Ramos (cell line): Measurements from ENCODE around the gene NAV2.
"Not testable (repeated sequence)": the region's sequence is repeated elsewhere in the genome, so short reads cannot be mapped to it uniquely, and the experiment has no call there.

Experiments used
- in situ Hi-C: fragments of 300-500 bp; cut with MboI; formaldehyde crosslinking; loops from one replicate; pipeline ENCODE4 v1.14.3; 2022; ENCODE audit warnings: low sequenced_read_pairs; ENCODE audit not compliant: unreplicated experiment

NAV2 gene

GRCh38 chr11:19873730-19874129 lies 161.1 kb downstream of the NAV2 start:
- in situ Hi-C loops = no loop called here

- in situ Hi-C loops = no loop called here
These were observed 161.6 kb downstream of the NAV2 start for GRCh38 chr11:19874266-19874665.

DNA sequence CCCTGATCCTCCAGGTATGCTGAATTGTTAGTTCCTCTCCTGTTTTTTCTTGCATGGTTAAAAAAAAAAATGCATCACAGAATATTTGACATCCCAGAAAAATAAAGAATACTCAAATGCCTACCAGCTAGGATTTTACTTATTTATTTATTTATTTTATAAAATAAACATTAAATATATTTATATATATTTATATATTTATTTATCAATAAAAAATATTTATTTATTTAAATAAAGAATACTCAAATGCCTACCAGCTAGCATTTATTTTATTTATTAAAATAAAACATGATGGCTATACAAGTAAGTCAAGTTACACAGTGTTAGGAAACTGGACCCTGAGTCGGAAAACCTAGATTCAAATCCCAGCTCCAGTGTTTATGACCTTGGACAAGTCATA lies 164.1 kb downstream of the NAV2 start:
- in situ Hi-C loops = no loop called here

GRCh38 chr11:19878520-19878919 lies 165.9 kb downstream of the NAV2 start:
- in situ Hi-C loops = no loop called here

GRCh38 chr11:19879307-19880087 lies 166.9 kb downstream of the NAV2 start:
- in situ Hi-C loops = no loop called here

GRCh38 chr11:19880088-19880345 lies 167.4 kb downstream of the NAV2 start:
- in situ Hi-C loops = no loop called here

GRCh38 chr11:19881177-19881576 lies 168.5 kb downstream of the NAV2 start:
- in situ Hi-C loops = no loop called here

- in situ Hi-C loops = no loop called here
These were observed 169.7 kb downstream of the NAV2 start for GRCh38 chr11:19882356-19882755.

GRCh38 chr11:19886498-19886897 lies 173.9 kb downstream of the NAV2 start:
- in situ Hi-C loops = no loop called here

DNA sequence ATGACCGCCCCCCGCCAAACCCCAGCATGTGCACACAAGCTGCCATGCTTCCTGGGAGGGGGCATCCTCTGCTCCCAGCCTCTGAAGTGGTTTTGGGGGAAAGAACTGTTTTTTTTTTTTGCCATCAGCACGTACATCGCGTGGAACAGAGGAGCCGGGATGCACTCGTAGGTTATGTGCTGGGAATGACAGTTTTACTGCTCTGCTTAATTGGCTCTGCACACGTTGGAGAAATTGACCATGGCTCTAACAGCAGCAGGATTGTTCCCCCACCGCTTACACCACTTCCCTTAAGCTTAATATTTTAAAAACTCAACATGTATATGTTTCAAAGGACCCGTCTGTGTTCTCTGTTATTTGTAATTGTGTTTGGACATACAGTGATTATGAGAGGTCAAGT lies 175.2 kb downstream of the NAV2 start:
- in situ Hi-C loops = no loop called here

- in situ Hi-C loops = no loop called here
These were observed 176.9 kb downstream of the NAV2 start for GRCh38 chr11:19889531-19889930.

GRCh38 chr11:19890308-19890707 lies 177.7 kb downstream of the NAV2 start:
- in situ Hi-C loops = no loop called here

- in situ Hi-C loops = no loop called here
These were observed 178.4 kb downstream of the NAV2 start for GRCh38 chr11:19891022-19891421.

DNA sequence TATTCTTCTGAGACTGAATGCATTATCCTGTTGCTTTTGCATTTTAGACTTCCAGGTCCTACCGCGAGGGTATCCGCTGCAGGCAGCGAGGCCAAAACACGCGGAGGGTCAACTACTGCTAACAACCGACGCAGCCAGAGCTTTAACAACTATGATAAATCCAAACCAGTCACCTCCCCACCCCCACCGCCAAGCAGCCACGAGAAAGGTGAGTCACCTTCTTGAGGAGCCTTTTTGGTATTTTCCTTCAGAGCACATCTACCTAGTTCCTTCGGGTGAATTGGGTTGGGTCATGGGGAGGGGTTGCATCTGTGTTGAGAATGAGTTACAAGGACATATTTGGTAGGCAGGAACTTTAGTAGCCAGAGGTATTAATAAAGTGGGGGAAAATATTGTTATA lies 179.8 kb downstream of the NAV2 start:
- in situ Hi-C loops = no loop called here

DNA sequence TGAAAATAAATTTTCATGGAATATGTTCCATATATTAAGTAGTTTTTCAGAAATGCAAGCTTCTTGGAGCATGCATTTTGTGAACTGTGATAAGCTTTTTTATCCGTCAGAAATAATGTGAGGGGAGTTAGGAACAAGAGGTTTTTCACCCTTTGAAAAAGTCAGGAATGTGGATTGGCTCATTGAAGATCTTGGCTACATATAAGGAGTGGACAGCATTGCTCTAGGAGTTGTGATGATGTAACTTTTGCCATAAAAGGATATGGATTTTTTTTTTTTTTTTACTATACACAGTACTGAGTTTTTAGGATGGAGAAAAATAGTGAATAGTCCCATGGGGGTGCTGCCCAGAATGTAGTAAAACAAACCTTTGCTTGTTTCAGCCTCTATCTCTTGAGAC lies 180.2 kb downstream of the NAV2 start:
- in situ Hi-C loops = no loop called here

DNA sequence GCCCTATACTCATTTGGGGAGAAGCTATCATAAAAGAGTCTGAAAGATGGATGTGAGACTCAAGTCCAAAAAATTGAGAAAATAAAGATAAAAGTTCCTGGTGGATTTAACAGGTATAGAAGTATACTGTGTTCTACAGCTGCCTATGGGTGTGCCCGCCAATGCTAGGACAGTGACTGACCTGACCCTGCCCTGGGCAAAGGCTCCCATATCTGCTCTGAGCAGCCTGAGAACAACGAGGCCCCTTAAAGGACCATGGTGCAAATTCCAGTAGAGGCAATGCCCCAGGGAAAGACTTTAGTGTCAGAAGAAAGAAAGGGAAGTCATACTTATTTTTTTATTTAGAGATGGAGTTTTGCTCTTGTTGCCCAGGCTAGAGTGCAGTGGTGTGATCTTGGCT lies 181.8 kb downstream of the NAV2 start:
- in situ Hi-C loops = no loop called here

DNA sequence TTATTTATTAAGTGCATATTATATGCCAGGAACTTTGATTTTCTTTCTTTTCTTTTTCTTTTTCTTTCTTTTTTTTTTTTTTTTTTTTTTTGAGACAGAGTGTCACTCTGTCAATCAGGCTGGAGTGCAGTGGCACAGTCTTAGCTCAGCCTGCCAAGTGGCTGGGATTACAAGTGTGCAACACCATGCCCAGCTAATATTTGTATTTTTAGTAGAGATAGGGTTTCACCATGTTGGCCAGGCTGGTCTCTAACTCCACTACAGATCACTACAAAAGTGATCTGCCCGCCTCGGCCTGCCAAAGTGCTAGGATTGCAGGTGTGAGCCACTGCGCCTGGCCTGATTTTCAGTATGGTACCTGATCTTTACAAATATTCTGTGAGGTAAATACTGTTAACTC lies 182.4 kb downstream of the NAV2 start:
- in situ Hi-C loops = not testable (repeated sequence)

DNA sequence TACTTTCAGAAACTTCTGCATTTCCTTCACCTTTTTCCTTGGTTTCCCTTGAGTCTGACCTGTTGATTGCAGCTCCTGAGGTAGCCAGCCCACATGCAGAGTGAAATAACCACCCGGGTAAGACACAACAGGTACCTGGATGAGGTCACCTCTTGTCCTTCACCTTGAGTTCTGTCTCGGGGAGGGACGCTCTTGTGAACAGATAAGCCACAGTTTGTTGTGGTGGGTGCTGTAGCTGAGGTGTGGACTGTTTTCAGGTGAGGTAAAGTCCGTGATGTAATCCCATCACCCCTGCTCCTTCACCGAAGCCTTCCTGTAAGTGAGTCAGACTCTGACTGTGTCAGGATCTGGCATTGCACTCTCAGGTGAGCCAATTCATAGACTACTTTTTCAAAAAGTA lies 183.1 kb downstream of the NAV2 start:
- in situ Hi-C loops = no loop called here

- in situ Hi-C loops = loop anchor here (10.0 kb wide), 1 partner anchor 339 kb away; no protein-coding TSS in a partner anchor
These were observed 191.0 kb downstream of the NAV2 start for GRCh38 chr11:19903620-19904069.

DNA sequence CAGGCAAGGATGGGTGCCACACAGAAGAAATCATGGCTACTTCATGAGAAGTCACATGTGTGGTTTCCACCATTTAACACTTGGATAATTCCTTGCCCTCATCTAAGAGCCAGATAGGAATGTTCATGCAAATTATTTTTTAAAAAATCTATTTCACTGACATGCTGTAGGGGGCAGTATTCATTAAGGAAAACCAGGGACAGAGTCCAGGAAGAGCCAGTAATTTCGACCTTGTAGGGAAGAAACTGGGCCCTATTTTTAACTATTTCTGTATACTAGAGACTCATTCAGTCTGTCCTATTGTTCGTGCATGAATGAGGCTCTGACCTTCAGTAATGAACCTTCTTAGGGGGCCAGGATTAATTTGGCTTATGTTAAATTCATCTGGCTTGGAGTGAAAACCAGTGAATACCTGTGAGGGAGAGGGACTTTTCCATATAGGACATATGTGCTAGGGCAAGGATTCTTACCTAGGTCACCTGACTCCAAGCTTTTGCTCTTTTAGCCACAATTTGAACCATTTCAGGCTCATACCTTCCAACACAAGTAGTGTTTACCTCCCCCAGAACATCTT lies 192.7 kb downstream of the NAV2 start:
- in situ Hi-C loops = loop anchor here (10.0 kb wide), 1 partner anchor 341 kb away; no protein-coding TSS in a partner anchor

DNA sequence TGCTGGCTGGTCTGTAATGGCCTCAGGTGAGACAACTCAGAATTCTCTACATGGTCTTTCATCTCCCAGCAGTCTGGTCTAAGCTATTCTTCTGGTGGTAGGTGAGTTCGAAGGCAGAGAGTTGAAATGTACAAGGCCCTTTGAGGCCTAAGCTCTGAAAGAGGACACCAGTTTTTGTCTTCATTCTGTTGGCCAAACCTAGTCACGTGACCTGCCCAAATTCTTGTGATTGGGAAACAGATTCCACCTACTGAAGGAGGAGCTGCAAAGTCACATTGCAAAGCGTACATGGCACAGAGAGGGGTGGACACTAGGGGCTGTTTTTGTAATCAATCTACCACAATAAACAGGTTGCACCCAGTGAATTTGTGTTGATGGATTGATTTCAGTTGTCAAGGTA lies 193.5 kb downstream of the NAV2 start:
- in situ Hi-C loops = loop anchor here (10.0 kb wide), 1 partner anchor 341 kb away; no protein-coding TSS in a partner anchor

GRCh38 chr11:19907008-19907579 lies 194.5 kb downstream of the NAV2 start:
- in situ Hi-C loops = loop anchor here (10.0 kb wide), 1 partner anchor 342 kb away; no protein-coding TSS in a partner anchor
